ENCODE data around the gene RFXANK.
A peak's percentile ranks its signal among the peaks of the same experiment; 100 is the strongest.
"Not testable (repeated sequence)": the region's sequence is repeated elsewhere in the genome, so short reads cannot be mapped to it uniquely, and the experiment has no call there.

Gene RFXANK, protein sequence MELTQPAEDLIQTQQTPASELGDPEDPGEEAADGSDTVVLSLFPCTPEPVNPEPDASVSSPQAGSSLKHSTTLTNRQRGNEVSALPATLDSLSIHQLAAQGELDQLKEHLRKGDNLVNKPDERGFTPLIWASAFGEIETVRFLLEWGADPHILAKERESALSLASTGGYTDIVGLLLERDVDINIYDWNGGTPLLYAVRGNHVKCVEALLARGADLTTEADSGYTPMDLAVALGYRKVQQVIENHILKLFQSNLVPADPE

GRCh38 chr19:19192078-19192882 lies at the start of gene RFXANK, which contains the start of gene BORCS8:
Gene RFXANK, plus strand, starts transcription at chr19:19192258. Its CDS starts 1,689 bp downstream, at chr19:19193947.
Gene BORCS8, minus strand, starts transcription at chr19:19192152. Its CDS starts 35 bp downstream, at chr19:19192117.
- peak; percentile 99 for DNase-seq (ENCODE audit: low spot score)

- DNase-seq (ENCODE audit: low spot score): no peak
These were observed 49.7 kb upstream of the RFXANK start for GRCh38 chr19:19142347-19142746.

DNA sequence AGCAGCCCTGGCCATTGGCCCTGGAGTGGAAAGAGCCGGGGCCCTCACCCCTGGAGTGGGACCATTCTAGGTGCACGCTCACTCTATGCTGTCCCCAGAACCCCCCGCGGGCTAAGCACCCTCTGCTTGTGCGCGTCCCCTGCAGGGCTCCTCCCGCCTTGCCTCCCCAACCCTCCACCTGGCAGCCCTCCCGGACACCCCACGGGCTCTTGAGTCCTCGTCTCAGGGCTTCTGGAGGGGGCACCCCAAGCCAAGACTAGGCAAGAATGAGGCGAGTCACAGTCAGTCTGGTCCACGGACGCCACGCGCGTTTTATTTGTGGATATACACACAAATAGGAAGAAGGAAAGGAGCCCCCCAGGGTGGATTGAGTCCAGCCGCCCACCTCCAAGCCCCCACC lies 46.8 kb upstream of the RFXANK start:
- DNase-seq (ENCODE audit: low spot score): no peak

- no peak for DNase-seq (ENCODE audit: low spot score)
These were observed 46.1 kb upstream of the RFXANK start for GRCh38 chr19:19145684-19146608.

DNA sequence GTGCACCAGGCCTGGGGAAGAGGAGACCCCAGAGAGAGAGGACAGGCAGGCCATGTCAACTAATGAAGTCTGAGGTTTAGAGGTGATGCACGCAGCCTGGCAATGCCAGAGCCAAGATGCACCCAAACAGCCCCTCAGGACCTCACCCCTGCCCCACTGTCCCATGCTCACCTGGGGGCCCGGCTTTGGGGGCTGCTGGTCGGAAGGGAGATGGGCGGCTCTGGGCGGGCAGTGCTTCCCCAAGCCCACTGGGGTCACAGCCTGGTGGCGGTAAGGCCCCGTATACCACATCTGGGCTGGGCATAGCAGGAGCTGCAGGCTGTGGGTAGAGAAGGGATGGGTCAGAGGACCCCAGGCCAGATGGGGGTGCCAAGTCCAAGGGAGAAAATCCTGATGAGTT lies 45.2 kb upstream of the RFXANK start:
- no peak for DNase-seq (ENCODE audit: low spot score)

GRCh38 chr19:19147344-19147743 lies 44.7 kb upstream of the RFXANK start:
- DNase-seq (ENCODE audit: low spot score): no peak

DNA sequence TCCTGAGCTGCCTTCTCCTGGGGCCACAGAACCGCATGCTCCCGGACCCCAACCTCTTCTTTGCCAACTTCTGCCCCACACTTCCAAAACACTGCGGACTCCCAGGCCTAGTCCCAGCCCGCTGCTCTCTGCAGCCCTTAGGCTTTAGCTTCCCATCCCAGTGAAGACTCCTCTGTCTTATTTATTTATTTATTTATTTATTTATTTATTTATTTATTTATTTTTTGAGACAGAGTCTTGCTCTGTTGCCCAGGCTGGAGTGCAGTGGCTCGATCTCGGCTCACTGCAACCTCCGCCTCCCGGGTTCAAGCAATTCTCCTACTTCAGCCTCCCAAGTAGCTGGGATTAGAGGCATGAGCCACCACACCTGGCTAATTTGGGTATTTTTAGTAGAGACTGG lies 43.6 kb upstream of the RFXANK start:
- not testable (repeated sequence) for DNase-seq (ENCODE audit: low spot score)

DNA sequence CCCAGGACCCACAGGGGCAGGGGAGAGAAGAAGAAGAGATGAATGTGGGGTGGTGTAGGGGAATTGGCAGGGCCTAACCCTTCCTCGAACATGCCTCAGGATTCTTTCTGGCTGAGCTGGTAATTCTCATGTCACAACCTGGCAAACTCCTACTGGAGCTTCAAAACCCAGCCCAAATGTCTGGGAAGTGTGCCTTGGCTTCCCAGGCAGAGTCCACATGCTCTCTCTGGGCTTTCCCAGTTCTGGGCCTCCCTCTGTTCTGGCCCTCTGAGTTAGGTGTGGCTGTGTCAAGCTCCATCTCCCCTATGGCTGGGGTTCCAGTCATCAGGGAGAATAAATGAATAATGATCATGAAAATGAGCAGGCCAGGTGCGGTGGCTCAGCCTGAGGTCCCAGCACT lies 42.6 kb upstream of the RFXANK start:
- DNase-seq (ENCODE audit: low spot score): no peak

- DNase-seq (ENCODE audit: low spot score): no peak
These were observed 40.6 kb upstream of the RFXANK start for GRCh38 chr19:19151418-19151817.

DNA sequence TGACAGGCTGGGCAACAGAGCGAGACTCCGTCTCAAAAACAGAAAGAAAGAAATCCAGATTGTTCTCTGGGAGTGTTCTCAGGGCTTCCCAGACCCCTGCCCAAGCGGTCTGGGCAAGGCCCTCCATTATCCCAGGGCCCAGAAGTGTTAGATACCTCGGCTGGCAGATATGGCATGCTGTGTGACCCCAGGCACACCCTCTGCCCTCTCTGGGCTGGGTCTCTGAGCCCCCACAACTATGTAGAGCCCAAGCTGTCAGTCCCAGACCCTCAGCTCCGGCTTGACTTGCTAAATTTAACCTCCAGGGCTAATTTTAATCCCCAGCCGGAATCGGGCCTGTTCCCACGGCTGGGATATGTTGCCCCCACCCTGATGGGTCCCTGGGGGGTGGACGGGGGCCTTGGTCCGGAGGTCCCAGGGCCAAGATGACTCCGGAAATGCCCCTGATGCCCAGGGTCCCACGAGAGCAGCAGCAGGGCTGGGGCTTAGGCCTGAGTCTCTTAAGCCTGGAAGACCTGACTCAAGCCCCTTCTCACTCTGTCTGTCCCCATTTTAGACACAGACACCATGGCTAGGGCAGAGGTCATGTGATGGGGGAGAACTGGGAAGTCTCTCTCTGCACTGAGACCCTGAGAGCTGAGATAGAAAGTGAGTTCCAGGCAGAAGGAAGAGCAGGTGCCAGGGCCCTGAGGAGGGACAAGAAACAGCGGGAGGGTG lies 39.2 kb upstream of the RFXANK start:
- DNase-seq (ENCODE audit: low spot score): no peak

DNA sequence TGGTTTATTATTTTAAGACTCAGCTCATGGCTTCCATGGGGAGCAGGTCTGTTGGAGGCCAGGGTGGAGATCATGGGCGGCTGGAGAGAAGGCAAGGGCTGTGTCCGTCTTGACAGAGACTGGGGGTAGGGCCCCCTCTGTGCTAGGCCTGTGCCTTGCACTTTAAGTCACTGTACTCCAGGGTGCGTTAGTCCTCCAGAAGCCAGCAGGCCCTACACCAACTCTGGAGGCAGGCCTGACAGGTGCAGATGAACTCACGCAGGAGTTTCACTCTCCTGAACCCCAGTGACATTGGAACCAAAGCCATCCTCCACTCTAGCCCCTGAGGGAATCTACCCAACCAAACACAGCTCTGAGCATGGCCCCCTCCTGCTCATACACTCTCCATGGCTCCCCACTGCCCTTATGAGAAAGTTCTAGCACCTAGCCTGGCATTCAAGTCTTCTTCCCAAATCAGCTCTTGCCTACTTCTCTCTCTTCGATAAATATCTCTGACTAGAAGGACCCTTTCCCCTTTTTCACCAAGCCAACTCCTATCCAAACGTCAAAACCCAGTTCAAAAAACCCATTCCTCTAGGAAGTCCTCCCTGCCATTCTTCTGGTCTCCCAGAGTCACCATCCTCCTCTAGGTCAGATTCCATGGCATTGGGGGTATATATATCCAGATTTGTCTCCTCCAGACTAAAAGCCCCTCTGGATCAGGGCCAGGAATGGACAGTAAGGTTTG lies 37.1 kb upstream of the RFXANK start:
- no peak for DNase-seq (ENCODE audit: low spot score)

- DNase-seq (ENCODE audit: low spot score): no peak
These were observed 36.4 kb upstream of the RFXANK start for GRCh38 chr19:19155495-19156219.

DNA sequence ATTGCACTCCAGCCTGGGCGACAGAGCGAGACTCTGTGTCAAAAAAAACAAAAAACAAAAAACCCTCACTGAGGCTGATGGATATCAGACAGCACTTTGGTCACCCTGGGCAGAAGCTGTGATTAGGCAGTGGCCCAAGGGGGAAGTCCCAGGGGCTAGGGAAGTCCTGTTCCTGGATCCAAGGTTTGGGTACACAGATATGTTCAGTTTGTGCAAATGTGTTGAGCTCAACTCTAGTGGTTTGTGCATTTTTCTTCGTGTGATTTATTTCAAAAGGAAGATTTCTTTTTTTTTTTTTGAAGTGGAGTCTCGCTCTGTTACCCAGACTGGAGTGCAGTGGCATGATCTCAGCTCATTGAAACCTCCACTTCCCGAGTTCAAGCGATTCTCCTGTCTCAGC lies 34.2 kb upstream of the RFXANK start:
- DNase-seq (ENCODE audit: low spot score): no peak

DNA sequence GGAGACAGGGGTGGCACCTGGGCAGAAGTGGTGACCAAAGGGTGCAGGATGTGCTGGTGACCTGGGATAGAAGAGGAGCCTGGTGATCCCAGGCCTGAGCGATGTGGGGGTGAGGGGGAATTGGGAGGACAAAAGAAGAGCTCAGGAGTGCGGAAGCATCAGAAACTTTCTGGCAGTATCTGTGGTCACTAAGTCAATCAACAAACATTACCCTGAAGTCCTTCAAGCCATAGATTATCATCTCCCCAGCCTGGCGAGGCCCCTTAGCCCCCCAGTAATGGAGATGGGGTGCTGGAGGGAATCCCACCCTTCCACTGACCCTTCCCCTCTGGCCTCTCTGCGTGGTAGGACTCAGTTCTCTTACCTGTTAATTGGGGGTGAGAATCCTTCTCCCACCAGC lies 32.5 kb upstream of the RFXANK start:
- no peak for DNase-seq (ENCODE audit: low spot score)

DNA sequence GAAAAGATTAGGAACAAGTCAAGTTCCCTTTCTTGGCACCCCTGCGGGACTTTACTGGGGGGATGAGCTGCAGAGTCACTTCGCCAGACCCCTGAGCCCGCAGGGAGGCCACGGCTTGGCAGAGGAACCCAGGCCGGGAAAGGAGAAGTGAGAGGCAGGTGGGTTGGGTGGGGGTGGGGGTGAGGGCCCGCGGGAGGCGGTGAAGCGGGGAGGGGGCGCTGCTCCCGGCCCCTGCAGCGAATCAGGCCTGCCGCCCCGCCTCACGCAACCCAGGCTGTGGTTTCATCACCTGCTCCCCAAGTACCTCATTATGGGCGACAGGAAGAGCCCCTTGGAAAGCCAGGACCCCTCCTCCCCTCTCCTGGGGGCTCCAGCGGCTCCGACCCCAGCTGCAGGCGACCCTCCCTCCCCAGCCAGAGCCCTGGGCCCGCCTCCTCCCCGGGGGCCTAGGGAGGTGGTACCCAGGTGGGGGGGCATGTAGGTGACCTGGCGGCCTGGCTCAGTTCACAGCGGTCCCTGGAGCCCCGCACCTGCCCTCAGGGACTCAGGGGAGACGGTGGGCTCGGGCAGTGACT lies 31.5 kb upstream of the RFXANK start:
- DNase-seq (ENCODE audit: low spot score): no peak

GRCh38 chr19:19162495-19162894 lies 29.6 kb upstream of the RFXANK start:
- DNase-seq (ENCODE audit: low spot score): no peak

DNA sequence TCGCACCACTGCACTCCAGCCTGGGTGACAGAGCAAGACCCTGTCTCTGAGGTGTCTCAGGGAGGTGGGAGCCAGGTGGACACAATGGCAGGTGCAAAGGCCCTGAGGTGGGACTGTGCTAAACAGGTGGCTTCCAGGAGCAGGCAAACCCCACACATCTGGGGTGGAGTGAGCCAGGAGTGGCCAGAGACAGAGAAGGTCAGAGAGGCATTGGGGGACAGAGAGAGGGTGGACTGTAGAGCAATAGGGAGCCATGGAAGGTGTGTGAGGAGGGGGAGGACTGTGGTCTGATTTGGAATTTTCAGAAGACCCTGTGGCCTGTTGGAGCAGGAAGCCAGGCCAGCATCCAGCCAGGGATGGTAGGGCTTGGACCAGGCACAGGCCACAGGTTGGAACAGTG lies 26.7 kb upstream of the RFXANK start:
- DNase-seq (ENCODE audit: low spot score): no peak

DNA sequence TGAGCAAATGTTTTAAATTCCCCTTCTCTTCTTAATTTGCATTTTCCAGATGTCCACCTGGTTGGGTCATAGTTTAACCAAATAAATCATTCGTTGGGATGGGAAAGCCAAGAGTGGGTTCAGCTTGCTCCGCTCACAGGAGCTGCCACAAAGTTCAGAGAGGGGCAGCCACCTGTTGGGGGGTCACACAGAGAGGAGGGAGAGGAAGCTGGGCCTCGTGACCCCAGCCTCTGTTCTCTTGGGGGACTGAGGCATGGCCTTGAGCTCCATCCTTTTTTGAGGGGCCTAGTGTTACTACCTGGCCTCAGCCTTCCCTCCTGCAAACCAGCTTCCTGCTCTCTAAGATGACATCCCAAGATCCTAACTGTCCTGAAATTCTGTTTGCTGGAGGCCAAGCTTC lies 24.4 kb upstream of the RFXANK start:
- DNase-seq (ENCODE audit: low spot score): no peak

DNA sequence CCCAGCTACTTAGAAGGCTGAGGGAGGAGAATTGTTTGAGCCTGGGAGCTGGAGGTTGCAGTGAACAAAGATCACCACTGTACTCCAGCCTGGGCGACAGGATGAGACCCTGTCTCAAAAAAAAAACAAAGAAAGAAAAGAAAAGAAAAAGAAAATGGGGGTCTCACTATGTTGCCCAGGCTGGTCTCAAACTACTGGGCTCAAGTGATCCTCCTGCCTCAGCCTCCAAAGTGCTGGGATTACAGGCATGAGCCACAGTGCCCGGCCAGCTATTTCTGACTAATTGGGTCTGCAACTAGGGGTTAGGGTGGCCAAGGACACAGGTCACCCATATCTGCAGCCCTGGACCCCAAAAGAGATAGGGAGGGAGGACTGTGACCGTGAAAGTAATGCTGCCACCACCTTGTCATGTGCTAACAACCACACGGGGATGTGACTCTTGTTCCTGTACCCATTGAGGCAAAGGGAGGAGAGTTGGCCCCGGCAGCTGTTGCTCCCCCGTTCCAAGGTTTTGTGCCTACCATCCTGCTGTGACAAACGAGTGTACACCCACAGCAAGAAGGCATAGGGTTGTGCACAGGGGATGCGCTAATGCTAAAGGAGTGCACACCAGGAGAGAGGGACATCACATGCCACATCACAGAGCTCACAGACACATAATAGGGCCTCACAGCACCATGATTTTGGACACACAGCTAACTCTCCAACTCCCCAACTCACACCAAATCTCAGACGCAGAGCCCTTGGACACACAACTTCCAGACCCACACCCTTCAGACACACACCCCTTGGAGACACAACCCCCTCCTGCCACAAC lies 22.6 kb upstream of the RFXANK start:
- no peak for DNase-seq (ENCODE audit: low spot score)

Measured in pons (tissue), 1 donor.